Activated CD8-positive, alpha-beta memory T cell treated with anti-CD3 and anti-CD28 coated beads for 36 hours (primary cell): ENCODE data around the gene PADI1. TPM values are rescaled to one million over a fixed set of nuclear protein-coding genes. Genes with fewer than 3 reads are reported as not detected.

Experiments
- CTCF ChIA-PET: fragments of 350-600 bp; sonication (Branson Sonifier 250); formaldehyde crosslinking; loops from one replicate; lab custom pipeline; 2021; ENCODE audit warnings: antibody characterized with exemption; lab: Charles Lee
- POLR2A ChIA-PET: fragments of 350-600 bp; sonication (Branson Sonifier 250); formaldehyde crosslinking; loops from one replicate; lab custom pipeline; 2021; ENCODE audit warnings: antibody characterized with exemption; lab: Charles Lee
- total RNA-seq, 2 experiments: library from RNA; stranded (reverse); gene quantifications; one replicate each; pipeline ENCODE4 v1.2.3, GENCODE V29; 2021

The PADI1 gene
- total RNA-seq, 2 experiments from 2014 or later, result not detected

GRCh38 chr1:17177651-17178050, 27.3 kb upstream of the PADI1 start:
- ChIA-PET POLR2A (no interaction called here), CTCF (no interaction called here)

DNA sequence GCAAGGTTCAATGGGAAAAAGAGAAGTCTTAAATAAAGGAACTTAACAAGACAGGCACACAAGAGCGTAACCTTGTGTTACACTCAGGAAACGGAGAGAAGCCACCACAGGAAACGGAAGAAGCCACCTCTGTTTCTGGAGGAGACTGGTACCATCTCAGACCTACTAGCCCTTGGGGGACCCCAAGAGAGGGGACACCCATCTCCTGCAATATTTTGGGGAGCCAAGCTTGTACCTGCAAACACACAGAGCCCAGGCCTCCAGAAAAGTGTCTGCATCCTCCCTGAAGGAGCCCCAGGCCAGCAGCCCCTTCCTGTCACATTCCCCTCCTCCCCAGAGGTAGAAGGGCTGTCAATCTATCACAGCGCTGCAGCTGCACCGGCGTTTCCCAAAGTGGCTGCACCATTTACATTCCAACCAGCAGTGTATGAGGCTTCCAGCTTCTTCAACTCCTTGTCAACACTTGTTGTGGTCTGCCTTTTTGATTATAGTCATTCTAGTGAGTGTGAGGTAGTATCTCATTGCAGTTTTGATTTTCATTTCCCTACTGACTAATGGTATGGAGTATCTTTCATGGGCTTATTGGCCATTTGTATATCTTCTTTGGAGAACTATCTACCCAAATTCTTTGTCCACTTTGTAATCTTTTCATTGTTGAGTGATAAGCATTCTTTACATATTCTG, 23.0 kb upstream of the PADI1 start:
- CTCF ChIA-PET, result no interaction called here
- POLR2A ChIA-PET, result no interaction called here

GRCh38 chr1:17183388-17184160, 21.4 kb upstream of the PADI1 start:
- POLR2A ChIA-PET, result no interaction called here
- CTCF ChIA-PET, result no interaction called here

GRCh38 chr1:17184161-17184665, 20.7 kb upstream of the PADI1 start:
- POLR2A ChIA-PET, result no interaction called here
- CTCF ChIA-PET, result interaction anchor here (0.5 kb wide), 1 partner anchor 468 kb away, joined by 4 read pairs; no protein-coding TSS in a partner anchor

GRCh38 chr1:17184822-17185484, 20.0 kb upstream of the PADI1 start:
- ChIA-PET POLR2A (no interaction called here), CTCF (interaction anchor here (0.5 kb wide), 1 partner anchor 469 kb away, joined by 4 read pairs; no protein-coding TSS in a partner anchor)

DNA sequence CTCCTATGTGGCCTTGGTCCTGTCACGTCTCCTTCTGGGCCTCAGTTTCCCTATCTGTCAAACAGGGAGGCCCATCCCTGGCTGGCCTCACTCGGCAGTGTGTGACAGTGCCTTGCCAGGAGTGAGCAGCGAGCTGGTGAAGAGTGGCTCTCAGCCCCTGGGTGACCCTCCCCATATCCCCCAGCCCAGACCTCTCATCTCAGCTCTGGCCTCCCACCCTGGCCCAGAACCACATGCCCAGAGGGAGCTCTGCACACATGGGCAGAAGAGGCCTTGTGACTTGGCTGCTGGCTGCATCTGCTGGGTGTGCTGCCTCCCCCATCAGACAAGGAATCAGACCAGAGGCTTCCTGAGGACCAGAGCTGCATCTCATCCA, 19.5 kb upstream of the PADI1 start:
- ChIA-PET CTCF (no interaction called here), POLR2A (no interaction called here)

GRCh38 chr1:17186216-17186909, 18.6 kb upstream of the PADI1 start:
- POLR2A ChIA-PET, result no interaction called here
- CTCF ChIA-PET, result interaction anchor here (1.4 kb wide), 1 partner anchor 61 kb away, joined by 3 read pairs; no protein-coding TSS in a partner anchor

GRCh38 chr1:17187051-17187450, 17.9 kb upstream of the PADI1 start:
- ChIA-PET POLR2A (no interaction called here), CTCF (interaction anchor here (1.4 kb wide), 1 partner anchor 61 kb away, joined by 3 read pairs; no protein-coding TSS in a partner anchor)

- CTCF ChIA-PET, result no interaction called here
- POLR2A ChIA-PET, result no interaction called here
Observed at GRCh38 chr1:17188217-17188616, 16.7 kb upstream of the PADI1 start.

- ChIA-PET CTCF (no interaction called here), POLR2A (no interaction called here)
Observed at GRCh38 chr1:17188889-17189631, 15.9 kb upstream of the PADI1 start.

- ChIA-PET CTCF (no interaction called here), POLR2A (no interaction called here)
Observed at GRCh38 chr1:17189632-17189990, 15.3 kb upstream of the PADI1 start.

DNA sequence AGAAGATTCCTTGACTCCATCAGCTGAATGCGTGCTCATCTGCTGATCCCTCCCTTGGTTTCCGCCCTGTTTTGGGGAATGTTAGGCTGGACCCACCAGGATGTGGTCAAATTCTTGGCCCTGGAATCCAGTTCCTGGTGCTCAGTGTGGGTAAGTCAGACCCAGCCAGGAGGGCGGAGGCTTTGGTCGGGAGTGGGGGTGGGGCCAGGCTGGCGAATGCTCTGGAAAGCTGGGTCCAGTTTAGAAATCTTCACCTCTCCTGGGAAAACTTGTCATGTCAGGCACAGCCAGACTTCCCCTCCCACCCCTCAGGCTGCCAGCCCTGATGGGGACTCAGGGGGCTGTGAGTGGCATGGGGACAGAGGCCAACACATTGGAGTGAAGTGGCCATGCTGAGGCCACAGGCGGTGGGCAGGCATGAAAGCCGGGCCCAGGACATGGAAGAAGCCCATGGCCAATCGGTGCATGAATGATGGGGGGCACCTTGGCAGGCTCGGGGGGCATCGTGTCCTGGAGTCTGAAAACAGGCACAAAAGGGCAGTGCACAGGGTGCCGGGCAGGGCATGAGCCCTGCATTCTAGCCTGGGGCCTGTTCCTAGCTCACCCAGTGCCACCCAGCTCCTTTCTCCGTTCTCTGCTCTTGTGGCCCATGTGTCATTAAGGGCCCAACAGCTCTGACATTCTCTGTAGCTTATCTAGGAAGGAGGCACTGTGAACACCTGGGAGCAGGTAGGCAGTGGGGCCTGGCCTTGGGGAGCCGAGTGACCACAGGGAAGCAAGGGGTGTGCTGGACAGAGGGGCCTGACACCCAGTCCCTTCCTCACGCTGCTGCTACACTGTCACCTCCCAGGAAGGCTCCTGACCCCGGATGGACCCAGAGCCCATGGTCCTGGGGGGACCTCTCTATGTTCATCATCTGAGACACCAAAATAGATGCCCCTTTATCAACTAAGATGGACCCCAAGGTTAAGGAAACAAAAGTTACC, 14.6 kb upstream of the PADI1 start:
- ChIA-PET CTCF (no interaction called here), POLR2A (no interaction called here)

DNA sequence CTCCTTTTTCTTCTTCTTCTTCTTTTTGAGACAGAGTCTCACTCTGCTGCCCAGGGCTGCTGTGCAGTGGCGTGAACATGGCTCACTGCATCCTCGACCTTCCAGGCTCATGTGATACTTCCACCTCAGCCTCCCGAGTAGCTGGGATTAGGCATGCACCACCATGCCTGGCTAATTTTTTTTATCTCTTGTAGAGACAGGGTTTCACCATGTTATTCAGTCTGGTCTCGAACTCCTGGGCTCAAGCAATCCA, 13.0 kb upstream of the PADI1 start:
- CTCF ChIA-PET, result no interaction called here
- POLR2A ChIA-PET, result no interaction called here

DNA sequence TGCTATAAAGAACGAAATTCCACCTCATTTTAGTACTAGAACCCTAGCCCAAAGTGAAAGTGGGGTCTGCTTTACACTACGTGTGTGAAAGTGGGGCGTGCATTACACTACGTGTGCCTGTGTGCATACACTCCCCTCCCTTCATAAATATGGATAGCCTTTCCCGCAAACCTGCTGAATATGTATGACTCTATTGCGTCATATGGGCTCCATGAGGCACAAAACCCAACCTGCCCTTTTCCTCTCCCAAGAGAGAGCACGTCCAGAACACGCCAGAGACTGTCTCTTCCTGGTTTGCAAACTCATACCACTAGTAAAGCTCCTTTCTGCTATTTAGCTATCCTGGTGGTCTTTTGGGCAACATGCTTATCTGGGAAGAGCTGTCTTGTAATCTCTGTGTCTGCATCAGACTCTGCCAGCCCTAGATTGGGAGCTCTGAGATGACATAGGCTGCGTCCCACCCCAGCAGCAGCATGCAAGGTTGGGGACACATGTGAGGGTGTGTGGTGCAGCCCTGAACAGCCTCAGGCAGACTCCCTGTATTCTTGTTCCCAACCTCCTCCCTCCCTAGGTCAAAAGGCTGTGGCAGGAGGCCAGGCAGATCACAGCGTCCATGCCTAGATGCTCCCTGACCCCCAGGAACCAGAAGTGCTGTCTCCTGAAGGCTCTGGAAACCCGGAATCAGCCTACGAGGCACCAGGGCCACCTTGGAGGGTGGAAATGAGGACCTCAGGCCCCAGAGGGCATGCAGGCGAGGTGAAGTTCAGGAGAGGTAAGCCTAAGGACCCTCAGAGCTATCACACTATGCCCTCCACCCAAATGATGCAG, 12.3 kb upstream of the PADI1 start:
- CTCF ChIA-PET, result interaction anchor here (1.1 to 1.4 kb wide), 2 partner anchors 17 to 67 kb away, joined by 3 read pairs; no protein-coding TSS in a partner anchor
- POLR2A ChIA-PET, result no interaction called here

DNA sequence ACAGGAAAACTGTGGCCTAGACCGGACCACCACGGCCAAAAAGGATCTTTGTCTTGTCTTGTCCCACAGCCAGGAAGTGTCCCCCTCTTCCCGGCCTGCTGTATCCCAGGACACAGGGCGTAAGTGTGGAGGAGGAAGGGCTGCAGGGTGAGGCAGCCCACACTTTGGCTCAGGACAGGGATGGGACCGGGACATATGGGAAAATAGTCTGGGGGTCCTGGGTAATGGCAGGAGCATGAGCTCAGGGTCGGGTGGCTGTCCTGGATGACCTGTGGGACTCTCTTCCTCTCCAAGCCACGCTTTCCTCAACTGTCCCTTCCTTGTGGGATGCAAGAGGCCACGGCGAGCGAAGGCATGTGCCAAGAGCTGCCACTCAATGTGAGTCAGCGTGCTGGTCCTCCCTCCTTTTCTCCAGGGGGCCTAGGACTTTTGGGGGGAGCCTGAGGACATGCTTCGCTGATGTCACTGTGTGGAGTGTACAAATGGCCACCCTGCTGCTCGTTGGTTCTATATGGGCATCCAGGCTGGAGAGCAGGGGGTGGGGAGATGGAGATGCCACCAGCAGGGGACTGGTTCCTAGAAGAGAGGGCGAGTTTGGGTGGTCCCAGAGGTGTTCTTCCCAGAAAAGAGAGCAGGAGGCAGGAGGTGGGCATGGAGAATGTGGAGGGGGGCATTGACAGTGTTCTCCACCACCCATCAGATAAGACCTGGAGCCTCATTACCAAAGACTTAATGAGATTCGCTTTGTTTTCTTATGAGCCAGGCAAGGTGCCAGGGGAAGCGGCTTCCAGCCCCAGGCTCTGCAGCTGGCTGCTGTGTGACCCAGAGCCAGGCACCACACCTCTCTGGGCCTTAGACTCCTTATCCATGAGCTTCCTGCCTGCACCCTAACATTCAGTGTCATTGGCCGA, 11.5 kb upstream of the PADI1 start:
- POLR2A ChIA-PET, result no interaction called here
- CTCF ChIA-PET, result interaction anchor here (1.1 to 1.4 kb wide), 2 partner anchors 18 to 67 kb away, joined by 3 read pairs; no protein-coding TSS in a partner anchor

DNA sequence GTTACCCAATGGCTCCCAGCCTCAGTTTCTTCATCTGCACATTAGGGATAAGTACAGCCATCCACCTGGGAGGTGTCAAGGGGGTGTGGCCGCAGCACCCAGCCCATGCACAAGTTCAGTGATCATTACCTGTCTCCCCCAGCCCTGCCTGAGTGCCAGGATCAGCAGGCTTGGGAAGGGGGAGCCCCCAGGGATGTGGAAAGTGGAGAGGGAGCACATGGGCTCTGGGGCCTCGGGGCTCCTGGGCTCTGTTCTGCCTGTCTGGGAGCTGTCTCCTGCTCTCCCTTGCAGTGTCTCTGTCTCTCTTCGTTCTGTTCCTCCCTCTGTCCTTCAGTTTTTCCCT, 10.8 kb upstream of the PADI1 start:
- ChIA-PET POLR2A (no interaction called here), CTCF (no interaction called here)
